ENCODE results near the gene SCCPDH.

- TF ChIP-seq CTCF (IDR thresholded peaks at IDR 0.05; ENCODE audit: insufficient read depth, low read length) (no peak), POLR2AphosphoS5 (IDR thresholded peaks at IDR 0.05; ENCODE audit: low read depth) (no peak), GABPA (IDR thresholded peaks at IDR 0.05; ENCODE audit: low read depth) (no peak), REST (IDR thresholded peaks at IDR 0.05; ENCODE audit: insufficient replicate concordance, low read depth) (no peak)
These were observed 87.8 kb downstream of the SCCPDH start for GRCh38 chr1:246811985-246812384.

Measured in HL-60 (cell line).